ENCODE results near the gene SLIRP.
"Not testable (repeated sequence)": the region's sequence is repeated elsewhere in the genome, so short reads cannot be mapped to it uniquely, and the experiment has no call there.

Gene SLIRP

GRCh38 chr14:77746064-77746702 is 38.3 kb downstream of the SLIRP start:
- DNase-seq = no peak

DNA sequence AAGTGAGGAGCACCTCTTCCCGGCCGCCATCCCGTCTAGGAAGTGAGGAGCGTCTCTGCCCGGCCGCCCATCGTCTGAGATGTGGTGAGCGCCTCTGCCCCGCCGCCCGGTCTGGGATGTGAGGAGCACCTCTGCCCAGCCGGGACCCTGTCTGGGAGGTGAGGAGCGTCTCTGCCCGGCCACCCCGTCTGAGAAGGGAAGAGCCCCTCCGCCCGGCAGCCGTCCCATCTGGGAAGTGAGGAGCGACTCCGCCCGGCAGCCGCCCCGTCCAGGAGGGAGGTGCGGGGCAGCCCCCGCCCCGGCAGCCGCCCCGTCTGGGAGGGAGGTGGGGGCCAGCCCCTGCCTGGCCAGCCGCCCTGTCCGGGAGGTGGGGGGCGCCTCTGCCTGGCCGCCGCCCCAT is 39.5 kb downstream of the SLIRP start:
- DNase-seq = not testable (repeated sequence)

DNA sequence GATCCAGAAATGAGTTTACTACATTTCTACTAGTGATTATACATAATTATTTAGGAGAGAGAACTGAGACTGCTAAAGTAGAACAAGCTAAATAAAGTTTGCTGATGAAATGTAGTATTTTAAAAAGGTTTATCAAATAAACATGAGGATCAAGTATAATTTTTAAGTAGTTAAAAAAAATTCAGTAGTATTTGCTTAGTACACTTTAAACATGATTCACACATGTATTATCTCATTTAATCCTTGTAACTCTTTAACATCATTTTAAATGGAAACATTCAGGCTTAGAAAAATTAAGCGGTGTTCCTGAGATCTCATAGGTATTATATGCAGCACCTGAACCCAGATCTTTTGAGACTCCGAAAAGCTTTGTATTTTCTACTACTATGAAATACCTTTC is 44.4 kb downstream of the SLIRP start:
- no peak for DNase-seq

DNA sequence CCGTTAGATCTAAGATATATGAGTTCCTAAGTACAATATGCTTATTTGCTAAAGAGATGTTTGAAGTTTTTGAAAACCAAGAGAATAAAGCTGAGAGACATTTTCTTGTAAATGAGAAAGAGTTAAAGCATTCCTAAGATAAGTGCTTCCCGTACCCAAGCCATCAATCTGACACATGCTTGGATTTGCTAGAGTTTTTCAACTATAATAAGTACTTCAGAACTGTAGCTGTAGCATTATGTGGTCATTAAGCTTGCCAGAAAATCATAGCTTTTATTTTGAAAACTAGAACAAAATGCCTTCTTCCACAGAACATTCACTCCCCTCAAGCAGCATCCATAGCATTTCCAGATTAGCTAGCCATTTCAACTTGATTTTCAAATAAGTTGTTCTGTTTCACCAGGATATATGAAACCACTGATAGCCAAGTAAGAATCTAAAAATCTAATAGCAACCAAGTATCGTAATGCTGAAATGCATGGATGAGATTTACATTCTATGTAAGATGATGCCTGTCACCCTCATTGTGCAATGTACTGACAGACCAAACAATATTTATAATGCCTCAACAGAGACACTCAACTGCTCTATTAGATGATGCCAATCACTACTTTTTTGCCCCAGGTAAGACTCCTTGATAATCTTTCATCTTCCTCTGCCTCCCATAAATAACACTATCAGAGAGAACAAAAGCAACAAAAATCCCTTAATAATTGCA is 45.1 kb downstream of the SLIRP start:
- DNase-seq = no peak

DNA sequence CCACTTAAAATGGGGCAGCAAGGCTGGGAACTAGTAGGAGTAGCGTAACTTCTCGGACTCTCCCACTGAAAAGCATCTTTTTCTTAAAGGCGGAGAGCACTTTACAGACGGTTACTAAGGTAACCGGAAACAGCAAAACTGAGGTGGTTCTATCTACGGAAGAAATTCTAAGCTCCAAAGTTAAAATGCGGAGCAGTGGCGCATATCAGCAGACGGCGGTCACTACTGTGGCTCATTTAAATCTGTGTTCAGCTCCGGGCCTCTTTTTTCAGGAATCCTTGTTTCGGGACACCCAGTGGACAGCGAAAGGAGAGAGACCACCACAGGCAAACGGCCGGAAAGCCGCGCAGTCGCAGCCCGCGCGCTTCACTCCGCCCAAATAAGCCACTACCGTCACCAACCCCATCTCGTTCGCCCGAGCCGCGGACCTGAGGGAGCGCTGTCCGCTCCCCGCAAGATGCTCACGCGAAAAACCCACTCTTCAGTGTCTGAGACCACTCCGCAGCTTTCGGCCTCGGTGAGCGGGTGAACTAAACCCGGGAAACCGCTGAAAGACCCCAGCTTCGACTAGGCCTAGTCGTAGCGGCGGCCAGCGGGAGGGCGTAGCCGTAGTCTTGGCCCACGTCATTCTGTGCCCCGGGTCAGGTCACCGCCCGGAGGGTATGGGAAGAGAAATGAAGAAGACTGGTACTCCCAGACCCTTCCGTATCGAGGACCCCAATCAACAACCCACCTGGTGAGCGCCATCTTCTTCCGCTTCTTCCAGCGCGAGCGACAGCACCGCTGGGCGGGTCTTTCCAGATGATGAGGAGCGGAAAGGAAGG is 52.7 kb downstream of the SLIRP start, which contains the start of gene SNW1:
Gene SNW1 (minus strand): TSS at position 776 of the 824 bp plus-strand sequence. CDS start 29 bp downstream, at position 747.
- peak; percentile 89 for DNase-seq

DNA sequence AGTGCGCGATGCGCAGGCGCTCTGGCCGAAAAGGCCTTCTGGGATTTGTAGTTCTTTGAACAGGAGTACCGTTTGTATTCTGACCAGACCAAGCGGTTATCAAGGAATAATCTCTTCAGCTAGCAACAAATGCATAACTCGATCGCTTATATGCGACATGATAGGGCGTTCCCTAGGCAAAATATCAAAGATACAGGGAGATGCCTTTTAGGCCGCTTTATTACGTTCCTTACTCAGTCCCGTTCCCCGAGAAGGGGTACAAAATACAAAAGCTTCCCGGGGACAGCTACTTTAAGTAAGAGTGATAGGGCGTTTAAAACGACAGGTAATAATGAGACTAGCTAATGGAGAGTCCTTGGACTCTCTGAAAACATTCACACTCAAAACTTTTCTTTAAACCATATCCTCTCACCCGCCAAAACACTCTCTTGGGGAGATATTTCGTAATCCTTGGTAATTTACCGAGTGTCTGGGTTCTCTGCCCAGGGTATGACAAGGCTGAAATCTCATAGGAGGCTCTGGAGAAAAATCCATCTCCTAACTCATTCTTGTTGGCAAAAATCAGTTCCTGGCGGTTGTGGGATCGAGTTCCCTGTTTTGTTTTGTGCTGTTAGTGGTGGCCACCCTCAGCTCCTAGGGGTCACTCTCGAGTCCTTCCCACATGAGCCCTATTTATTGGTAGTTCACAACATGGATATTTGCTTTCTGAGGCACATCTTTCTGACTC is 53.5 kb downstream of the SLIRP start:
- peak; percentile 2 for DNase-seq

GRCh38 chr14:77763316-77763715 is 55.4 kb downstream of the SLIRP start:
- DNase-seq = no peak

DNA sequence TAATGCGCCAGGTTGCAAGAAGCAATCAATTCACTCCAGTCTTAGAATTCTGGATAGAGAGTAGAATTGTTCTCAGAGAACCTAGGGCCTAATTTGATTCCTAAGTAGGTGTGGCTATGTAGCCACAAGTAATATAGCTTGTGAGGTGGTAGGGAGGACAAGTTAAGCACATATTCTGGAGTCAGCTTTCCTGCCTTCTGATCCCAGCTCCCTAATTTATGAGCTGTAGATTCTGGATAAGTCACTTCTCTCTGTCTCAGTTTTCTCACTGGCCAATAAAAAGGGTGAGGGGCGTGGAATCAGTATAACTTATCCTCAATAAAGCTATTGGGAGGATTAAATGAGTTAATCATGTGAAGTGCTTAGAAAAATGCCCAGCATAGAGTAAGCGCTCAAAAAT is 56.1 kb downstream of the SLIRP start:
- DNase-seq = no peak
